B cell (primary cell): ENCODE data around the gene GON7. TPM values are rescaled to one million over a fixed set of nuclear protein-coding genes. Genes with fewer than 3 reads are reported as not detected.

ENCODE experiments used
- ATAC-seq: fragments of 200-7000 bp; cut with Tn5 transposase; one replicate; pipeline ENCODE4 v1.10.0; 2021; ENCODE audit warnings: low read depth, mild to moderate bottlenecking, moderate number of reproducible peaks, moderate library complexity
- CTCF ChIA-PET: fragments of 350-600 bp; sonication (Branson Sonifier 250); formaldehyde crosslinking; loops from one replicate; lab custom pipeline; 2021; ENCODE audit warnings: antibody characterized with exemption, inconsistent platforms; lab: Charles Lee
- POLR2A ChIA-PET: fragments of 350-600 bp; sonication (Branson Sonifier 250); formaldehyde crosslinking; loops from one replicate; lab custom pipeline; 2021; ENCODE audit warnings: antibody characterized with exemption; lab: Charles Lee
- DNase-seq: peaks from one replicate; pipeline ENCODE4 v3.0.0; 2013
- H2AFZ ChIP-seq: 2 replicates; pipeline ENCODE4 v1.6.1; 2012; ENCODE audit warnings: mild to moderate bottlenecking, low read depth, low read length; ENCODE audit not compliant: insufficient read depth, poor library complexity, severe bottlenecking
- H3K27ac ChIP-seq, 2 donors: 1 replicate in 1 of 2; 2 replicates in 1 of 2; pipeline ENCODE4 v1.5.1; 2012 to 2013; ENCODE audit warnings: low read length in 2 of 2, mild to moderate bottlenecking in 2 of 2, moderate library complexity in 1 of 2
- H3K27me3 ChIP-seq, 4 experiments: fragments of 200-600 bp in 1 of 4; sonication (generic) in 1 of 4; replicated peaks in 1 of 4; 1 replicate in 2 of 4; 2 replicates in 2 of 4; pipeline versions ENCODE4 v1.6.1 to v1.7.0; 2013 to 2016; ENCODE audit warnings: low read length in 3 of 4, mild to moderate bottlenecking in 2 of 4, mixed read lengths in 1 of 4, moderate library complexity in 1 of 4; ENCODE audit not compliant: insufficient read depth in 4 of 4, control insufficient read depth in 3 of 4; ENCODE audit errors: control extremely low read depth in 1 of 4
- H3K36me3 ChIP-seq, 2 experiments: replicated peaks in 1 of 2; 1 replicate in 1 of 2; 2 replicates in 1 of 2; pipeline versions ENCODE4 v1.6.1 to v1.7.1; 2013; ENCODE audit warnings: low read length in 1 of 2; ENCODE audit not compliant: insufficient read depth in 2 of 2, control insufficient read depth in 1 of 2; ENCODE audit errors: control extremely low read depth in 1 of 2, extremely low read depth in 1 of 2
- H3K4me1 ChIP-seq, 2 donors: fragments of 200-600 bp in 1 of 2; sonication (generic) in 1 of 2; 1 replicate in 1 of 2; 2 replicates in 1 of 2; pipeline versions ENCODE4 v1.5.1 to v1.6.1; 2013 to 2017; ENCODE audit warnings: low read length in 2 of 2; ENCODE audit not compliant: control insufficient read depth in 2 of 2, insufficient read depth in 2 of 2
- H3K4me2 ChIP-seq: replicated peaks from 2 replicates; pipeline ENCODE3; 2012; ENCODE audit warnings: mild to moderate bottlenecking, low read depth, low read length; ENCODE audit not compliant: poor library complexity, severe bottlenecking
- H3K4me3 ChIP-seq, 5 experiments: fragments of 200-600 bp in 1 of 5; sonication (generic) in 1 of 5; 1 replicate in 3 of 5; 2 replicates in 2 of 5; pipeline versions ENCODE4 v1.5.1 to v1.7.0; 2011 to 2016; ENCODE audit warnings: low read length in 4 of 5, mild to moderate bottlenecking in 4 of 5, low read depth in 2 of 5, control low read depth in 1 of 5, moderate library complexity in 1 of 5; ENCODE audit not compliant: insufficient read depth in 1 of 5; ENCODE audit errors: control extremely low read depth in 1 of 5, extremely low read depth in 1 of 5
- H3K79me2 ChIP-seq: fragments of 200-600 bp; sonication (generic); one replicate; pipeline ENCODE4 v1.6.0; 2016; ENCODE audit warnings: low read length; ENCODE audit not compliant: control insufficient read depth, insufficient read depth
- H3K9ac ChIP-seq: fragments of 200-600 bp; sonication (generic); 2 replicates; pipeline ENCODE4 v1.6.1; 2017; ENCODE audit warnings: mild to moderate bottlenecking, low read length, moderate library complexity
- H3K9me3 ChIP-seq, 3 donors: one replicate each; pipeline versions ENCODE4 v1.6.1 to v1.7.1; 2013; ENCODE audit warnings: low read length in 2 of 3; ENCODE audit not compliant: control insufficient read depth in 2 of 3, insufficient read depth in 1 of 3; ENCODE audit errors: control extremely low read depth in 1 of 3
- H4K20me1 ChIP-seq: 2 replicates; pipeline ENCODE4 v1.6.0; 2012; ENCODE audit warnings: mild to moderate bottlenecking, low read length; ENCODE audit not compliant: insufficient read depth, control insufficient read depth, poor library complexity, severe bottlenecking
- H3K27ac Mint-ChIP-seq: one replicate; pipeline ENCODE4 v1.8.0; 2021; ENCODE audit warnings: mixed read lengths
- H3K27me3 Mint-ChIP-seq: one replicate; pipeline ENCODE4 v1.8.0; 2021; ENCODE audit warnings: mixed read lengths
- H3K4me1 Mint-ChIP-seq: one replicate; pipeline ENCODE4 v1.8.0; 2021; ENCODE audit warnings: mixed read lengths
- H3K4me3 Mint-ChIP-seq: one replicate; pipeline ENCODE4 v1.8.0; 2021; ENCODE audit warnings: mixed read lengths
- H3K9me3 Mint-ChIP-seq: one replicate; pipeline ENCODE4 v1.8.0; 2022; ENCODE audit warnings: mixed read lengths; ENCODE audit not compliant: insufficient read depth
- CTCF ChIP-seq: fragments of 200-600 bp; IDR thresholded peaks from one replicate; pipeline ENCODE4 v1.8.0; 2022; ENCODE audit warnings: antibody characterized with exemption, mild to moderate bottlenecking
- EZH2 ChIP-seq: IDR thresholded peaks from 2 replicates; pipeline ENCODE4 v1.6.1; 2012; ENCODE audit warnings: borderline replicate concordance, low read depth, mild to moderate bottlenecking, moderate library complexity, low read length; ENCODE audit not compliant: insufficient read depth, poor library complexity, severe bottlenecking
- WGBS: methylation state at CpG from one replicate; pipeline ENCODE4 v1.1.5; 2013; ENCODE audit warnings: missing lambda C conversion rate; ENCODE audit not compliant: insufficient coverage; 5-methylcytosine and 5-hydroxymethylcytosine counted together
- intact Hi-C: fragments of 100-400 bp; cut with micrococcal nuclease; formaldehyde crosslinking; loops from one replicate; pipeline ENCODE4 v1.10.0; 2022
- polyA plus RNA-seq: library from polyadenylated mRNA; depleted of rRNA; stranded (reverse); fragments of >200 nt; gene quantifications from 2 replicates; pipeline ENCODE4 v1.2.3, GENCODE V29; 2012
- total RNA-seq, 2 donors: library from RNA; stranded (reverse); fragments of 120-200 nt in 1 of 2; gene quantifications; 1 replicate in 1 of 2; 2 replicates in 1 of 2; pipeline versions ENCODE4 v1.2.3 to v1.2.4, GENCODE V29; 2013 to 2022

GON7 gene
- total and polyA plus RNA-seq, 2 donors (not counting 1 experiment from before 2014, with no cell fraction given) = 4.3 to 8.9 TPM

- intact Hi-C loops = no loop called here
- no peaks in the 10 kb centered on the region for H3K4me1 ChIP-seq
- no peak for ATAC-seq
- Mint-ChIP-seq H3K4me3 (no peak overlapping the region), H3K27me3 (no peaks in the 10 kb centered on the region), H3K4me1 (no peaks in the 10 kb centered on the region), H3K27ac (no peak overlapping the region), H3K9me3 (no peaks in the 10 kb centered on the region)
- CTCF ChIA-PET = interaction anchor here (0.6 to 1.0 kb wide), 3 partner anchors 8 to 20 kb away, joined by 3 read pairs; no protein-coding TSS in a partner anchor
- TF ChIP-seq EZH2 (no peak), CTCF (no peak)
- H2AFZ ChIP-seq = no peak overlapping the region
- 100% methylated on average over 3 of the region's 4 CpGs for WGBS
- H3K4me2 ChIP-seq = no peak overlapping the region
- POLR2A ChIA-PET = no interaction called here
- H3K4me3 ChIP-seq = no peak overlapping the region
- no peak overlapping the region for H3K9ac ChIP-seq
- no peaks in the 10 kb centered on the region for H3K9me3 ChIP-seq
- no peak overlapping the region for H3K27ac ChIP-seq
- H3K36me3 ChIP-seq = no peaks in the 10 kb centered on the region
- no peaks in the 10 kb centered on the region for H3K27me3 ChIP-seq
- no peaks in the 10 kb centered on the region for H4K20me1 ChIP-seq
- DNase-seq = no peak
- peaks cover 41% of the 10 kb centered on the region for H3K79me2 ChIP-seq
These were observed 7.8 kb downstream of the GON7 start for GRCh38 chr14:93199031-93199430.

- H3K27me3 ChIP-seq = no peaks in the 10 kb centered on the region
- Mint-ChIP-seq H3K27ac (no peak overlapping the region), H3K9me3 (no peaks in the 10 kb centered on the region), H3K4me3 (no peak overlapping the region), H3K27me3 (no peaks in the 10 kb centered on the region), H3K4me1 (no peaks in the 10 kb centered on the region)
- H3K4me2 ChIP-seq = no peak overlapping the region
- no peak overlapping the region for H3K4me3 ChIP-seq
- WGBS = 100% methylated on average over 1 of the region's 1 CpG
- no peaks in the 10 kb centered on the region for H3K36me3 ChIP-seq
- POLR2A ChIA-PET = no interaction called here
- no peak overlapping the region for H2AFZ ChIP-seq
- H3K27ac ChIP-seq = no peak overlapping the region
- CTCF ChIA-PET = no interaction called here
- H3K9ac ChIP-seq = no peak overlapping the region
- ATAC-seq (no peak), DNase-seq (no peak)
- H3K79me2 ChIP-seq = peaks cover 37% of the 10 kb centered on the region
- H3K9me3 ChIP-seq = no peaks in the 10 kb centered on the region
- intact Hi-C loops = no loop called here
- H4K20me1 ChIP-seq = no peaks in the 10 kb centered on the region
- H3K4me1 ChIP-seq = no peaks in the 10 kb centered on the region
- TF ChIP-seq EZH2 (no peak), CTCF (no peak)
These were observed 11.4 kb downstream of the GON7 start for GRCh38 chr14:93195316-93195999.
